Left lung (tissue), 10 donors: ENCODE measurements around the gene C2. TPM values are rescaled to one million over a fixed set of nuclear protein-coding genes. Genes with fewer than 3 reads are reported as not detected.

Experiments
- ATAC-seq: fragments of 200-7000 bp; cut with Tn5 transposase; one replicate; pipeline ENCODE4 v1.9.1; 2020; ENCODE audit warnings: moderate library complexity
- DNase-seq, 4 donors: peaks; one replicate each; pipeline ENCODE4 v3.0.0-alpha.2; 2013 to 2020
- H3K27ac ChIP-seq, 2 donors: fragments of 200-600 bp; sonication (generic) in 1 of 2; one replicate each; pipeline versions ENCODE4 v1.5.0 to v1.8.0; 2020 to 2021
- H3K27me3 ChIP-seq, 2 donors: fragments of 200-600 bp; sonication (generic) in 1 of 2; one replicate each; pipeline versions ENCODE4 v1.5.0 to v1.8.0; 2020 to 2021
- H3K36me3 ChIP-seq, 2 donors: fragments of 200-600 bp; sonication (generic) in 1 of 2; one replicate each; pipeline versions ENCODE4 v1.5.0 to v1.8.0; 2020 to 2021
- H3K4me1 ChIP-seq, 2 donors: fragments of 200-600 bp; one replicate each; pipeline ENCODE4 v1.8.0; 2021
- H3K4me3 ChIP-seq, 2 donors: fragments of 200-600 bp; sonication (generic) in 1 of 2; one replicate each; pipeline versions ENCODE4 v1.5.0 to v1.8.0; 2020 to 2021; ENCODE audit warnings: mild to moderate bottlenecking in 1 of 2
- H3K9me3 ChIP-seq, 2 donors: fragments of 200-600 bp; sonication (generic) in 1 of 2; one replicate each; pipeline versions ENCODE4 v1.5.0 to v1.8.0; 2020 to 2021
- CTCF ChIP-seq, 2 donors: fragments of 200-600 bp; sonication (generic) in 1 of 2; IDR thresholded peaks; one replicate each; pipeline versions ENCODE4 v1.5.0 to v1.8.0; 2021; ENCODE audit warnings: antibody characterized with exemption in 2 of 2
- intact Hi-C, 2 donors: fragments of 100-400 bp; cut with DNase I; formaldehyde crosslinking; loops; one replicate each; pipeline versions ENCODE4 v1.11.2 to v1.14.2; 2022
- polyA plus RNA-seq, 6 donors: library from polyadenylated mRNA; unstranded; fragments of 120-200 nt; gene quantifications; one replicate each; pipeline ENCODE4 v1.2.1, GENCODE V29; 2013; ENCODE audit not compliant: insufficient read length in 6 of 6
- total RNA-seq, 2 donors: library from RNA; stranded (reverse); fragmentation: NEBNext Ultra II Directional; extraction: Animal tissue kit (Norgen Biotek cat#: 25700); gene quantifications; one replicate each; pipeline ENCODE4 v1.2.1, GENCODE V29; 2021
- donor health status: DM: no; HTN: yes; CAD: no.
- donor health status: DM: no; HTN: no; CAD: no.

Gene C2
- total and polyA plus RNA-seq, 8 donors: 3.3 to 192 (median 5.2) TPM

- TF ChIP-seq CTCF (IDR thresholded peaks at IDR 0.05): no peak
- Histone ChIP-seq H3K9me3 (no peaks in the 10 kb centered on the region), H3K27me3 (no peaks in the 10 kb centered on the region), H3K36me3 (peaks cover 0 to 28% of the 10 kb centered on the region in 2 donors), H3K4me1 (no peaks in the 10 kb centered on the region), H3K27ac (no peak overlapping the region), H3K4me3 (no peak overlapping the region)
- intact Hi-C loops: no loop called here
- no peak for DNase-seq
- ATAC-seq: no peak
Measured at GRCh38 chr6:31935823-31936222, 8.3 kb downstream of the C2 start.

- H3K4me1 ChIP-seq: peaks cover 1 to 8% of the 10 kb centered on the region in 2 donors
- no peak for DNase-seq
- intact Hi-C loops: no loop called here
- no peaks in the 10 kb centered on the region for H3K27me3 ChIP-seq
- ATAC-seq: no peak
- no peak overlapping the region for H3K4me3 ChIP-seq
- no peaks in the 10 kb centered on the region for H3K9me3 ChIP-seq
- no peak overlapping the region for H3K27ac ChIP-seq
- H3K36me3 ChIP-seq: peaks cover 0 to 42% of the 10 kb centered on the region in 2 donors
- no peak for TF ChIP-seq CTCF (IDR thresholded peaks at IDR 0.05)
Measured at GRCh38 chr6:31940256-31940664, 12.7 kb downstream of the C2 start.

GRCh38 chr6:31943742-31944141 lies 16.2 kb downstream of the C2 start:
- H3K27me3 ChIP-seq: no peaks in the 10 kb centered on the region
- no peak for DNase-seq
- no peaks in the 10 kb centered on the region for H3K9me3 ChIP-seq
- no peak overlapping the region for H3K27ac ChIP-seq
- no peak for ATAC-seq
- intact Hi-C loops: no loop called here
- H3K36me3 ChIP-seq: peaks cover 0 to 48% of the 10 kb centered on the region in 2 donors
- H3K4me1 ChIP-seq: peaks cover 10 to 24% of the 10 kb centered on the region in 2 donors
- no peak overlapping the region for H3K4me3 ChIP-seq
- no peak for TF ChIP-seq CTCF (IDR thresholded peaks at IDR 0.05)

- no peak for DNase-seq
- Histone ChIP-seq H3K4me3 (no peak overlapping the region), H3K4me1 (peaks cover 10 to 24% of the 10 kb centered on the region in 2 donors), H3K9me3 (no peaks in the 10 kb centered on the region), H3K27ac (peak overlapping the region; percentile 83 to 88), H3K27me3 (no peaks in the 10 kb centered on the region), H3K36me3 (peaks cover 0 to 47% of the 10 kb centered on the region in 2 donors)
- ATAC-seq: no peak
- intact Hi-C loops: no loop called here
- no peak for TF ChIP-seq CTCF (IDR thresholded peaks at IDR 0.05)
Measured at GRCh38 chr6:31945154-31945506, 17.6 kb downstream of the C2 start.

- Histone ChIP-seq H3K4me3 (peak within 1 kb of the TSS in 1 of 2 donors; percentile 30), H3K4me1 (peaks cover 10 to 24% of the 10 kb centered on the region in 2 donors), H3K27me3 (no peaks in the 10 kb centered on the region), H3K27ac (peak within 1 kb of the TSS; percentile 83 to 88), H3K36me3 (peaks cover 0 to 49% of the 10 kb centered on the region in 2 donors), H3K9me3 (no peaks in the 10 kb centered on the region)
- intact Hi-C loops: no loop called here
- no peak for TF ChIP-seq CTCF (IDR thresholded peaks at IDR 0.05)
- DNase-seq (peak in 3 of 4 donors; percentile 19 to 86 (median 80)), ATAC-seq (peak; percentile 92)
Measured at GRCh38 chr6:31945507-31946369, 18.2 kb downstream of the C2 start, which contains the start of gene CFB. Gene CFB (plus strand): TSS chr6:31946095. CDS start chr6:31946222, 127 bp downstream.
